Mononuclear cell (primary cell): Measurements from ENCODE around the gene LEMD3. TPM values are rescaled to one million over a fixed set of nuclear protein-coding genes. Genes with fewer than 3 reads are reported as not detected.

Experiments
- H3K27me3 ChIP-seq: 2 replicates; pipeline ENCODE4 v1.6.0; 2011; ENCODE audit warnings: low read length, control low read depth; ENCODE audit not compliant: insufficient read depth
- H3K4me1 ChIP-seq: 2 replicates; pipeline ENCODE4 v1.5.1; 2011; ENCODE audit warnings: mild to moderate bottlenecking, low read length, control low read depth; ENCODE audit not compliant: insufficient read depth
- H3K4me3 ChIP-seq: 2 replicates; pipeline ENCODE4 v1.5.1; 2011; ENCODE audit warnings: mild to moderate bottlenecking, low read length, moderate library complexity
- H3K9me3 ChIP-seq: 2 replicates; pipeline ENCODE4 v1.5.1; 2011; ENCODE audit warnings: low read depth, mild to moderate bottlenecking, control low read depth, low read length
- total RNA-seq: library from RNA; depleted of rRNA; stranded (reverse); fragments of >200 nt; gene quantifications from one replicate; pipeline ENCODE4 v1.2.3, GENCODE V29; 2012

Gene LEMD3
- 55.9 TPM for total RNA-seq

- Histone ChIP-seq H3K27me3 (no peaks in the 10 kb centered on the region), H3K4me3 (peak within 1 kb of the TSS; percentile 92), H3K4me1 (peaks cover 36% of the 10 kb centered on the region), H3K9me3 (no peaks in the 10 kb centered on the region)
These were observed at the start of gene LEMD3 for GRCh38 chr12:65169320-65170208. Gene LEMD3 (plus strand): TSS chr12:65169583. CDS start chr12:65169597, 14 bp downstream.

DNA sequence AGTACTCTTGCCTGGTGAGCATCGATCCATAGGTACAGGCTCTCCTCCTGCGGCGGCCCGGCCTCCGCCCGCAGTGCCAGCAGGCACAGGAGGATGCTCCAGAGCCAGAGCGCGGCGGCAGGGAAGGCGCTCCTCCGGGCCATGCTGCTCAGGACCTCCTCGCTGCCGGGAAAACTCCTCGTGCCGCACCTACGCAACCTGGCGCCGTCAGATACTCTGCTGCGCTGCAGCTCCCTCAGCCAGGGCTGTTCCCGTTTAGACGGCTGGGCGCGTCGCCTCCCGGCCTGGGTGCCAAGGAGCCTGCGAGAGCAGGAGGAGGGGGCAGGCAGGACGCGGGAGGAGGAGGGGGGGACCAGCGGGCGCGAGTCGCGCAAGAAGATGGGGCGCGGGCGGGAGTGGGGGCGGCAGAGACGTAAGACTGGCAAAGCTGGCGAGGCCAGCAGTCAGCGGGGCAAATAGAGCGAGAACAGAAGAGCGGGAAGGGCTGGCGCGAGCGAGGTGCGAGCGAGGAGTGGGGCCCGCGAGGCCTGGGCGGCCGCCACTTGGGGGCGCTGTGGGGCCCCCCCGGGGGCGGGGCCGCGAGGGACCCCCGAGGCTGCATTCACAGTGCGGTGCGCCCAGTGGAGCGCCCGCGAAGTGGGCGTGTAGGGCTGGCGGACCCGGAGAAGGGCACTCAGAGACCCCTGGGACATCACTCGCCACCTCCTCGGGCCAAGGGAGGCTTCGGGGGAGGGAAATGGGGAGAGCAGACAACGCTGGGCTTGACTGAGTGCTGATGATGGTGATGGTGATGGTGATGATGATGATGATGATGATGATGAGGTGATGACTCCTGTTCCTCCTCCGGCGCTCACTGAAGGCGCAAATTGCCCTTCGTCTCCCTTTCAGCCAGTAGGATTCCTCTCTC lies 48.1 kb upstream of the LEMD3 start, which contains the start of gene WIF1:
WIF1 (minus strand) TSS at position 257 of the 907 bp plus-strand sequence; CDS start at position 143, 114 bp downstream.
- Histone ChIP-seq H3K27me3 (peaks cover 80% of the 10 kb centered on the region), H3K4me3 (no peak within 1 kb of the TSS), H3K4me1 (peaks cover 14% of the 10 kb centered on the region), H3K9me3 (no peaks in the 10 kb centered on the region)

DNA sequence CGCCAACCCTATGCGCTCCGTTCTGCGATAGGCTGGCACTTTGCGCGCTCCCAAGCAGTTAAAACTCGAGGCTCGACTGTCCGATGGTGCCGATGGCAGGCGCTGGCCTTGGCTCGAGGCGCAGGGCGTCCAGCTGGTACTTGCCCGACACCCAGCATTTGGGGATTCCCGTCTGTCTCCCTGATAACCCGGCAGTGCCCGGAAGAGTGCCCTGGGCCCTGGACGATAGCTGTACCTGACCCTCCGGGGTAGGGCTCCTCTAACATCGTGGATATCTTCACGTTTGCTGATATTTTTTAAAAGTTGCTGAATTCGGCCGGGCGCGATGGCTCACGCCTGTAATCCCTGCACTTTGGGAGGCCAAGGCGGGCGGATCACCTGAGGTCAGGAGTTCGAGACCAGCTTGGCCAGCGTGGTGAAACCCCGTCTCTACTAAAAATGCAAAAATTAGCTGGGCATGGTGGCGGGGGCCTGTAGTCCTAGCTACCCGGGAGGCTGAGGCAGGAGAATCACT lies 47.4 kb upstream of the LEMD3 start:
- Histone ChIP-seq H3K9me3 (no peaks in the 10 kb centered on the region), H3K4me3 (no peak overlapping the region), H3K4me1 (peaks cover 14% of the 10 kb centered on the region), H3K27me3 (peaks cover 78% of the 10 kb centered on the region)

DNA sequence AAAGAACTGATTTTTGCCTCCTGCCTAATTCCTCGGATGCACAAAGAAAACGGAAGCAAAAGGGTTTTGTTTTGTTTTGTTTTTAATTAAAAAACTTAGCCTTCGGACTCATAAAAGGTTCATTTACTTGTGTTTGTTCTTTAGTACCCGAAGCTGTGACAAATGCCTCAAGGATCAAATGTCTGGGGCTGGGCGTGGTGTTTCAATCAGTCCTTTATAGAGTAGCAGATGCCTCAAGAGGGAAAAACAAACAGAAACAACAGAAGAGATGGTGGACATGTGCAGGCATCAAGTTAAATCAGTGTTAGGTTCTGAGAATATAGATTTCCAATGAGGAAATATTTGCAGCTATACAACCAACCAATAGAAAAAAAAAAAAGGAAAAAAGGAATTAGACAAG lies 46.7 kb upstream of the LEMD3 start:
- H3K4me3 ChIP-seq = no peak overlapping the region
- H3K9me3 ChIP-seq = no peaks in the 10 kb centered on the region
- peaks cover 75% of the 10 kb centered on the region for H3K27me3 ChIP-seq
- peaks cover 14% of the 10 kb centered on the region for H3K4me1 ChIP-seq

DNA sequence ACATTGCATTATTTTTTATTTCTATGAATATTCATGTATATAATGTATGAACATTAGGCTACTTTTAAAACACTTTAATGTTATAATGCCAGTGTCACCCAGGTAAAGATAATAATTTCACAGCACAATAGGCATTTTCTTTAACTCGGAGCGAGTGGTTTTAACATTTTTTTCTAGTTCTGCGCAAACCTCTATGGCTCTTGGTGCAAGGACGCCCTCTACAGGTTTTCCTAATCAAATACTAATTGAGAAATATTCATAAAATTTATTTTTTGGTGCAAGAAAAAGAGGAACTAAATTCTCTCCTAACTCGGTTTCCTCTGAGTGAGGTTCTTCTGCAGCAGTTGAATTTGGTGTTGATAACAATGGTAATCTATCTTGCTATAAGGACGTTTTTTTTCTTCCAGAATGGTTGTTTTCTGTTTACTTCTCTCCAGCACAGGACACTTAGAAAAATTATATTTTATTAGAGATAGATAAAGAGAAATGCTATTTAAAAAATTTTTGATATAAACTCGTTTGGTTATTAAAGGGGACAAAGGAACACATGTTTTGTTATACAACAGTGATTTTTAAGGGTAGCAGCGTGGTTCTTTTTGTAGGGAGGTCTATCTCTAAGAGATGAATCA lies 45.8 kb upstream of the LEMD3 start:
- Histone ChIP-seq H3K4me3 (no peak overlapping the region), H3K9me3 (no peaks in the 10 kb centered on the region), H3K27me3 (peaks cover 71% of the 10 kb centered on the region), H3K4me1 (peaks cover 14% of the 10 kb centered on the region)

DNA sequence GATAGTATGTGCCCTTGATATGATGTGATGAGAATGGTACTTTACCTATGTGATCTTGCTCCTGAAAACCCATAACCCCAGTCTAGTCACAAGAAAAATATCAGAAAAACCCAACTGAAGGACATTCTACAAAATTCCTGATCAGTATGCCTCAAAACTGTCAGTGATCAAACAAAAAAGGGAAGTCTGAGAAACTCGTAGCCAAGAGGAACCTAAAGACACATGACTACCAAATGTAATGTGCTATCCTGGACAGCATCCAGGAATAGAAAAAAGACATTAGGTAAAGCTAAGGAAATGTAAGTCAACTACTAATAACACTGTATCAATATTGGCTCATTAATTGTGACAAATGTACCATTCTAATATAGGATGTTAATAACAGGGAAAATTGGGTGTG lies 44.1 kb upstream of the LEMD3 start:
- Histone ChIP-seq H3K9me3 (no peaks in the 10 kb centered on the region), H3K4me1 (peaks cover 14% of the 10 kb centered on the region), H3K4me3 (no peak overlapping the region), H3K27me3 (peaks cover 61% of the 10 kb centered on the region)

DNA sequence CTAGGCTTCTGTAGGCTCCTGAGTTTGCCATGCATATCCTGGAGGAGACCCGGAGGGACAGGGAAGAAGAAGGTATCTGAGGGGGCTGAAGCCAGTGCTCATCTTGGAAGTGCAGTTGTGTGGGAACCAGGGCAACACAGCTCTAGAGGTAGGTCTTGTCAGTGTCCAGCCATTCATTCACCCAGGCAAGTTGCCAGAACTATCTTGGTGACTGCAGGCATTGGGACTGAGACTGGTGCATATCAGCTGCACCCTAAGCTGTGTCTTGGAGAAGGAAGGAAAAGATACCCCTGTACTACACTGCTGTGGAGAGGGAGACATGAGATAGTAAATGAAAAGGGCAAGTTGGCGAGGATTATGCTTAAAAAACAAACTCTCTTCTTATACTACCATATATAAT lies 43.4 kb upstream of the LEMD3 start:
- Histone ChIP-seq H3K27me3 (peaks cover 58% of the 10 kb centered on the region), H3K4me1 (peaks cover 11% of the 10 kb centered on the region), H3K9me3 (no peaks in the 10 kb centered on the region), H3K4me3 (no peak overlapping the region)

- peaks cover 57% of the 10 kb centered on the region for H3K27me3 ChIP-seq
These were observed 42.9 kb upstream of the LEMD3 start for GRCh38 chr12:65126482-65126881.

DNA sequence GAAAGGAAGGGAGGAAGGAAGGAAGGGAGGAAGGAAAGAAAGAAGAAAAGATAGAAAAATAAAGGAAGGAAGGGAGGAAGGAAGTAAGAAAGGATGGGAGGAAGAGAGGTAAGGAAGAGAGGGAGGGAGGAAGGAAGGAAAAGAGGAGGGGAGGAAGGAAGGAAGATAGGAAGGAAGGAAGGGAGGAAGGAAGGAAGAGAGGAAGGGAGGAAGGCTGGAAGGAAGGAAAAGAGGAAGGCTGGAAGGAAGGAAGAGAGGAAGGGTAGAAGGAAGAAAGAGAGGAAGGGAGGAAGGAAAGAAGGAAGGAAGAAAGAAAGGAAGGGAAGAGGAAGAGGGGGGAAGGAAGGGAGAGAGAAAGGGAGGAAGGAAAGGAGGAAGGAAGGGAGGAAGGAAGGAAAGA lies 35.5 kb upstream of the LEMD3 start:
- peaks cover 14% of the 10 kb centered on the region for H3K27me3 ChIP-seq
- H3K4me1 ChIP-seq = no peaks in the 10 kb centered on the region
- no peak overlapping the region for H3K4me3 ChIP-seq

More at GRCh38 chr12:65126482-65126881, 42.9 kb upstream of the LEMD3 start:
- peaks cover 6% of the 10 kb centered on the region for H3K4me1 ChIP-seq
- no peaks in the 10 kb centered on the region for H3K9me3 ChIP-seq
- no peak overlapping the region for H3K4me3 ChIP-seq

DNA sequence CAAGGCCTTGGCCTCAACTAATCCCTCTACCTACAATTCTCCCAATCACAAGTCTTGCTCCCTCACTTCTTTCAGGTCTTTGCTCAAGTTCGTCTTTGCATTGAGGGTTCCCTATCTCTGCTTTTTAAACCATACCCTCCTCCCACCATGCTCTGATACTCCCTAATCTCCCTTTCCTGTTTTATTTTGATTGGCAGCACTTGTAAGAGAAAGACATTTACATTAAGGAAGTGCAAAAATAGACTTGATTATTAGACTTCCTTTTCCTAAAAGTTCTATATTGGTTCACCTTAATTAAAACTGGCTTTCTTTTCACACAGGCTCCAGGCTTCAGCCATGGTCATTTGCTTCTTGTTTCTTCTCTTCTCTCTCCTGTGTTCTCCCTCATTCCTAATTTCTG lies 30.0 kb upstream of the LEMD3 start:
- no peaks in the 10 kb centered on the region for H3K27me3 ChIP-seq
- no peak overlapping the region for H3K4me3 ChIP-seq
- no peaks in the 10 kb centered on the region for H3K9me3 ChIP-seq
- H3K4me1 ChIP-seq = peaks cover 5% of the 10 kb centered on the region

More for the DNA sequence above, 35.5 kb upstream of the LEMD3 start:
- H3K9me3 ChIP-seq = no peaks in the 10 kb centered on the region

DNA sequence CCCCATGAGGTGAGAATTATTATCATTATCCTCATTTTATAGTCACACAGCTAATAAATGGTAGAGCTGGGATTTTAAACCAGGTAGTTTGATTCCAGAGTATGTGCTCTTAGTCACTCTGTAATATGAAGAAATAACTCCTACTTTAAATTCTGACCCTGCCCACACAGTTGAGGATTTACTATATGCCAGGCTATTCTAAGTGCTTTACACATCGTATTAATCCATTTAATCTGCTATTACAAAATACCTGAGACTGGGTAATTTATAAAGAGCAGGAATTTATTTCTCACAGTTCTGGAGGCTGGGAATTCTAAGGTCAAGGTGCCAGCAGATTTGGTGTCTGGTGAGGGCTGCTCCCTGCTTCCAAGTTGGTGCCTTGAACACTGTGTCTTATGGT lies 28.6 kb upstream of the LEMD3 start:
- no peaks in the 10 kb centered on the region for H3K9me3 ChIP-seq
- peaks cover 5% of the 10 kb centered on the region for H3K4me1 ChIP-seq
- no peaks in the 10 kb centered on the region for H3K27me3 ChIP-seq
- no peak overlapping the region for H3K4me3 ChIP-seq

GRCh38 chr12:65147312-65147905 lies 22.0 kb upstream of the LEMD3 start:
- peaks cover 4% of the 10 kb centered on the region for H3K27me3 ChIP-seq
- no peak overlapping the region for H3K4me3 ChIP-seq
- no peaks in the 10 kb centered on the region for H3K9me3 ChIP-seq
- no peaks in the 10 kb centered on the region for H3K4me1 ChIP-seq

DNA sequence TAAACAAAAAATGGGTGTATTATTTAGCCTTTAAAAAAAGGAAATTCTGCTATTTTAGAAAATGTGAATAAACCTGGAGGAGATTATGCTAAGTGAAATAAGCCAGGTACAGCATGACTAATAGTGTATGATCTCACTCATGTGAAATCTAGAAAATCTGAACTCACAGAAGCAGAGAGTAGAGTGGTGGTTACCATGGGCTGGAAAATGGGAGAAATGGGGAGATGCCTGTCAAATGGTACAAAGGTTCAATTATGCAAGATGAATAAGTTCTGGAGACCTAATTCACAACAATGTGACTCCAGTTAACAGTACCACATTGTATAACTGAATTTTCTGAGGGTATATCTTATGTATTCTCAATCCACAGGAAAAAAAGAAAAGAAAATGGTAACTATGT lies 17.4 kb upstream of the LEMD3 start:
- peaks cover 18% of the 10 kb centered on the region for H3K4me1 ChIP-seq
- H3K4me3 ChIP-seq = no peak overlapping the region
- H3K9me3 ChIP-seq = no peaks in the 10 kb centered on the region
- H3K27me3 ChIP-seq = peaks cover 4% of the 10 kb centered on the region

- Histone ChIP-seq H3K9me3 (no peaks in the 10 kb centered on the region), H3K4me1 (peaks cover 21% of the 10 kb centered on the region), H3K4me3 (no peak overlapping the region), H3K27me3 (peaks cover 4% of the 10 kb centered on the region)
These were observed 16.8 kb upstream of the LEMD3 start for GRCh38 chr12:65152596-65152995.
